Measurements from ENCODE around the gene SPATC1L. TPM values are rescaled to one million over a fixed set of nuclear protein-coding genes. Genes with fewer than 3 reads are reported as not detected.

SPATC1L gene
- total RNA-seq, 1 experiment from 2014 or later: 22.3 TPM

DNA sequence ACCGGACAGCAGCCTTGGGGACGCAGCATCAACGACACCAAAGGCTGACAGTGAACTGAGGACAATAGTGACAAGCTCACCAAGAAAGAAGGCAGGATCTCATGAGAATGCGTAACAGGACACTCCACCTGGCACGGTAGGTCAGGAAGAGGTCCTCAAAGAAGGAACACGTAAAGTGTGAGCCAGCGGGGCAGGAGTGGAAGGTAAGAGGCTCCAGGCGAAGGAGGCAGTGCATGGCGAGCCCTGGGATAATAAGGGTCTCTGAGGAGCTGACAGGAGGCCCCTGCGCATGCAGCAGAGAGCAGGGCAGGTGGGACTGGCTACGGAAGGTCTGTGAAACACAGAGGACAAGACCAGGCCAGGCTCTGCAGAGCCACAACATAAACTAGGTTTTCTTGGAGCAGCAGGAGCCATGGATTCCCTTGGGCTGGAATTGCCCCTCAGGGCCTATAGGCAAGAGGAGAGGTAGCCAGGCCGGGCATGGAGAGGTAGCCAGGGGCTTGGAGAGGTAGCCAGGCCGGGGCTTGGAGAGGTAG lies 36.1 kb upstream of the SPATC1L start:
- Histone ChIP-seq H3K4me3 (no peak overlapping the region), H3K9me3 (replicated peaks) (no peaks in the 10 kb centered on the region), H3K4me1 (no peaks in the 10 kb centered on the region), H3K27ac (no peak overlapping the region), H3K36me3 (0 out of 2 replicates have a peak, but pooled peaks cover 5% of the 10 kb centered on the region), H3K27me3 (no peaks in the 10 kb centered on the region)
- DNase-seq: no peak

DNA sequence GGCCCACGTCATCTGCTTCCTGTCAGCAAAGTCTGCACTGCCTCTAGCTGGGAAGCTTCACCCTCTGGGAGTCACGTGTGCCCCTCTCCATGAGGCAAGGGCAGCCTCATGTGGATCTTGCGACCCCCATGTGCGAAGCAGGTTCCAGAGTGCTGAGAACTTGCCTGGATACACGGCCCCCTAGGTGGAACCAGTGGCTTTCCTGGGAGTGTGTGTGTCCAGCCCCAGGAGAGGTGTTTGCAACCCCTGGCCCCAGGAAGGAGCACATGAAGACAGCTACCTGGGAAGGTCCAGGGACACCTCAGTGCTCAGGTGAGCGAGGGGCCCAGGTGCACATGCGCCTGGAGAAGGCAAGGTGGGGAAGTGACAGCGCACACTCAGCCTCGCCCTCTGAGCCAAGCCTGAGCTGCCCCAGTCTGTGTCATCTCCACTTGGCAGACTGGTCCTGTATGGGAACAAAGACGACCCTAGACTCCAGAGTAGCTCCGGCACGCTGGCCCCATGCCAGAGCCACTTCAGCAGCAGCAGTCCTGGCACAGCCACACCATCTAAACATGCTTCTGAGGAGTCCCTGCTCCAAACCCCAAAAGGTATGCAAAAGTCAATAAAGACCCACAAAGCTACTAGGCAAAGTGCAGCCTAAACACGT lies 35.5 kb upstream of the SPATC1L start:
- no peaks in the 10 kb centered on the region for H3K4me1 ChIP-seq
- no peak overlapping the region for H3K27ac ChIP-seq
- DNase-seq: no peak
- no peak overlapping the region for H3K4me3 ChIP-seq
- H3K9me3 ChIP-seq (replicated peaks): no peaks in the 10 kb centered on the region
- no peaks in the 10 kb centered on the region for H3K27me3 ChIP-seq
- 0 out of 2 replicates have a peak, but pooled peaks cover 5% of the 10 kb centered on the region for H3K36me3 ChIP-seq

DNA sequence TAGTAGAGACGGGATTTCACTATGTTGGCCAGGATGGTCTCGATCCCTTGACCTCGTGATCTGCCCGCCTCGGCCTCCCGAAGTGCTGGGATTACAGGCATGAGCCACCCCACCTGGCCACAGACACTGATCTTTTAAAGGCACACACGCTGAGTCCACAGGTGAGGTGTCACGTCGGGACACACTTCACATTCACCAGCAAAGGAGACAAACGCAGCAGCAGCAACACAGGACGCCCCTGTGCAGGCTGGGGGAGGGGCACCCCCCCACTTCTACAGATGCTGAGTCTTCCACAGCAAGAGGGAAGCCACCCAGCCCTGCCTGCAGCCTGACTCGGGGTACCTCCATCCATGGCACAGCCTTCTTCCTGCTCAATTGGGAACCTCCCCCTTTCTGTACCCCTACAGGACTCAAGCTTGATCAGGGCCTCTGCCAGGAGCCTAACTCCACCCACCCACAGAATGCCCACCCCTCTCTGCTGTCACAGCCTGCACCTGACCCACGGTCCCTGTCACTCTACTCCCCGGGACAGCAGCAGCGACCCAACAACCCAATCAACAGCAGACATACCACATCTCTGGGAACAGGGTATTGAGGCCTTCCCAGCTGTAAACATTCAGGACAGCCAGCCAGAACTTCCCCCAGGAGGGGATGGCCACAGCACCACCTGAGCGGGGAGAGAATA lies 34.8 kb upstream of the SPATC1L start:
- Histone ChIP-seq H3K27me3 (no peaks in the 10 kb centered on the region), H3K36me3 (0 out of 2 replicates have a peak, but pooled peaks cover 5% of the 10 kb centered on the region), H3K4me3 (no peak overlapping the region), H3K4me1 (no peaks in the 10 kb centered on the region), H3K27ac (no peak overlapping the region), H3K9me3 (replicated peaks) (no peaks in the 10 kb centered on the region)
- no peak for DNase-seq

DNA sequence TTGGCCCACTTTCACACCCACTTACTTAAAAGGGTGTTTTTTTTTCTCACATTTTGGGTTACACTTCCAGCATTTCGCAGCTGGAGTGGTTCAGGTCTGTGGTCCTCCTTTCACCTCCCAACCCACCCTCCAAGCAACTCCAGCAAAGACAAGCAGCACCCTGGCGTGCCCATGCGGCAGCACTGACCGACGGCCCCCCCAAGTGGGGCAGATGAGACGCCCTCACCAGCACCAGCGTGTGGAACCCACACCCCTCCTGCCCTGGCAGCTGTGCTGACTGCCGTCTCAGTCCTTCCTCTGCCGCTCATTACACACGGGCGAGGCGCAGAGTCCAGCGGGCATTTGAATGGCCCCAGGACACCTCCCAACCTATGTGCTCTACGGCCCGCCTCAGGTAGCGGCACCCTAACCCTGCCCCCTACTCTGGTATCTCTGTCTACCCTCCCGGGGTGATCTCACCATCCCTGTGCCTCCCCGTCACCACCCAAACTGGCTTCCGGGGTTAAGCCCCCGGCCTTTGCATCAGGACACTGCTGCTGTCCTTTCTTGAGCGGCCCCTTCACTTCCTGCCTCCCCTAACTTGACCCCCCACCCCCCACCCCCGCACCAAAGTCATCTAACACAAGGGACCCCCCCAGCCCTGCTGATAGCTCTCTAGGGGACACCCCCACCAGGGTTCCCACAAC lies 33.4 kb upstream of the SPATC1L start:
- Histone ChIP-seq H3K27me3 (no peaks in the 10 kb centered on the region), H3K4me1 (no peaks in the 10 kb centered on the region), H3K9me3 (replicated peaks) (no peaks in the 10 kb centered on the region), H3K36me3 (0 out of 2 replicates have a peak, but pooled peaks cover 5% of the 10 kb centered on the region), H3K4me3 (no peak overlapping the region), H3K27ac (no peak overlapping the region)
- DNase-seq: no peak

DNA sequence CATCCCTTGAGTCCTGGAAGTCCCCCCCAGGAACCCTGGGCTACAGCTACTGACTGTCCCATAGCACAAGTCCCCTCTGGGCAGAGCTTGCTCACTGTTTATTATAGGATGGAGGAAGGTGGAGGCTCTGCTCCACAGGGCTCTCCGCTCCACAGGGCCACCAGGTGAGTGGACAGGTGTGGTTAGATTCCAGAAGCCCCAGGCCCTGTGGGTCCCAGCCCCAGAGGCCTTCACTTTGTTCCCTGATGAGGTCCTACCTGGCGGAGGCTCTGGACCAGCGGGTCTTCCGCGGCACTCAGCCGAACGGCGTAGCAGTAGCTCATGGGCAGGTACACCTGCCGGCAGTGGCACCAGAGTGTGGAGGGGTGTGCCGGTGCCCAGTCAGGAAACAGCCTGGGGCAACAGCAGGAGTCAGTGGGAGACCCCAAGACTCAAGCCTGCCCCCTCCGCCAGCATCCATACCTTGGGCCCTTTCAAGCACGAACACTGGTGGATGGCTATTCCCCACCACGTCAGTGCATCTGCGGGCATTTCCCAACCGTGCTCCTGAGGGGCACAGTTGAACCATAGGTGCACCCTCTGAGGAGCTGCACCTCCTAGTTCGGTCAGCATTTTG lies 32.0 kb upstream of the SPATC1L start:
- DNase-seq: no peak
- Histone ChIP-seq H3K27ac (no peak overlapping the region), H3K36me3 (0 out of 2 replicates have a peak, but pooled peaks cover 5% of the 10 kb centered on the region), H3K4me3 (no peak overlapping the region), H3K4me1 (no peaks in the 10 kb centered on the region), H3K27me3 (no peaks in the 10 kb centered on the region), H3K9me3 (replicated peaks) (no peaks in the 10 kb centered on the region)

DNA sequence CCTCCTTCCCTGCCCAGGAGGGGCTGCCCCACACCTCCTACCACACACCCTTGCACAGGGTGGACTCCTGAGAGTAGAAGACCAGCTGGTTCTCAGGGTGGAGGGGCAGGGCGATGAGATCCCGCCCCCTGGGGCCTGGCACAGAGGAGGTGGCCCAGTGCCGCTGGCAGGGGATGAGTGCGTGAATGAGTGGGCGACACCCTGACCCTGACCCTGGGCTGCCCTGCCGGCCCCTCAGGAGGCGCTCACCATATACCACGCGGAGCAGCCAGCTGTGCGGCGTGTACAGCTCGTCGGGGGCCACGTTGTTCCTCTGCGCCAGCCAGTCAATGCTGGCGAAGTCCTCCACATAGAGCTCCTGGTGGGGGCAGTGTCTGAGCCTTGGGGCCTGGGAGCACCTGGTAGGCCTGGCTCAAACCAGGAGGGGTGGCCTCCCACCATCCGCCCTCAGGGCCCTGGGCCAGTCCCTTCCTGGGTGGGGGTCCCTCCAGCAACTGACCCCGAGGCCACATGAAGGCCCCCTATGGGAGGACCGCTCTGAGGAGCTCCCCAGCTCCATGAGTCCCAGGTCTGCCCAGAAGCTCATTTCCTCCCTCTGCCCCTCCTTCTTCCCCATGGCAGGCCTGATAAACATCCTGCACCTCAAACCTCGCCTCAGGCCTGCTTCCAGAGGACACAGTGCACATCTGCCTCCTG lies 31.3 kb upstream of the SPATC1L start:
- H3K9me3 ChIP-seq (replicated peaks): no peaks in the 10 kb centered on the region
- H3K27ac ChIP-seq: no peak overlapping the region
- no peak for DNase-seq
- 0 out of 2 replicates have a peak, but pooled peaks cover 5% of the 10 kb centered on the region for H3K36me3 ChIP-seq
- H3K4me3 ChIP-seq: no peak overlapping the region
- no peaks in the 10 kb centered on the region for H3K4me1 ChIP-seq
- H3K27me3 ChIP-seq: no peaks in the 10 kb centered on the region

DNA sequence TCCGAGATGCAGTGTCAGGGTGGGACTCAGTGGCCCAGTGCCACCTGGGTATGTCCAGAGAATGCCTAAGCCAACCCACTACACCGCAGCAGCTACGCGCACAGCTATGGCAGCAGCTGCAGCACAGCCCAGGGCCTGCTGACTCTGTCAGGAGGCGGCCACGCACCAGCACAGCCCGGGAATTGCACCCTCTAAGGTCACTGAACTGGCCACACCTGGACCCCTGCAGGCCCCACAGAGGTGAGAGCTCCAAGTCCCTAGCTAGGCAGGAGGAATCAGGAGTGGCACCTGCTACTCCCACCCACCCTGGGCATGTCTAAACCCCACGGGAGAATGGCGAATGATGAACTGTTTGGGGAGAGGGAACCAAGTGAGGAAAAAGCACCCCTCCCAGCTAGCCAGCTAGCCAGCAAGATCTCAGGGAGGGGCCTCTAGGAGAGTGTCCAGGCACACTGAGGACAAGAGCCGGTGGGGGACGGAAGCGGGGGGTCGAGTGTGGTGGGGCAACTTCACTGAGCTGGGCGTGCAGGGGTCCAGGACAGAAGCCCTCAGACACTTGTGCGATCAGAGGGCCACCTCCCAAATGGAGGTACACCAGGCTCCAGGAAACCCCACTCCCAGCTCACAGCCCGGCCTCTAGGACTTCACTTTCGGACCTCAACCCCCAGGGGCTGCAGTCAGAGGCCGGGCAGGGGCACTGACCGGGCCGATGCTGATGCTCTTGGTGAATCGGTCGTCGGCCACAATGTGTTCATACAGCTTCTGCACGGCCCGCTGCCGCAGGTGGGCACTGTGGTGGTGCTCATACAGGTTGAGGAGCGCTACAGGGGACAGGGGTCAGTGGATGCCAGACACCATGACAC lies 30.4 kb upstream of the SPATC1L start:
- DNase-seq: no peak
- Histone ChIP-seq H3K36me3 (0 out of 2 replicates have a peak, but pooled peaks cover 2% of the 10 kb centered on the region), H3K9me3 (replicated peaks) (no peaks in the 10 kb centered on the region)

DNA sequence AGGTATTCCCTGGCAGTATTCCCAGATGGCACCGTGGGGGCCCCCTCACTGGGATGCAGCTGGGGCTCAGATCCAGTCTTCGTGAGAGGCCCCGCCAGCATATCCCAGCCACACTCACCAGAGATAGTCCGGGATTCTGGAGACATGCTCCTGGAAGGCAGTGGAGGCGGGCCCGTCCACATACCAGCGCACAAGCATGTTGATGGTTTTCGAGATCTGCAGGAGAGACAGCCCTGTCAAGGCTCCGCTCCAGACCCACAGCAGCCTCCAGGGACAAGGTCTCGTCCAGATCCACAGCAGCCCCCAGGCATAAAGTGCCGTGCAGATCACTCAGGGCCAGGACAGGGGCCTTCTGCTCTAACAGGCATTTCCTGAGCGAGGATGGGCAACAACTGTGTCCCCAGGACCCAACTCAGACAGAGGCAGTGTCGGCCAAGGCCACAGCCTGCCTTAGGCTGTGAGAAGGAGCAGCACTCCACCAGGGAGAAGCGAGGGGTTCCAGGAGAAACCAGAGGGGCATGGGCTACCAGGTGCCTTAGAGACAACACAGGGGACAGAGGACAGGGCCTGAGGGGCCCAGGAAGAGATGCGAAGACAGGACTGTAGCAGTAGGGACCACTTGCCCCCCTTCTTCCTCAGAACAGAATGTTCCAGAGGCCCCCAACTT lies 29.5 kb upstream of the SPATC1L start:
- Histone ChIP-seq H3K9me3 (replicated peaks) (no peaks in the 10 kb centered on the region), H3K4me1 (peaks cover 1% of the 10 kb centered on the region), H3K36me3 (no peaks in the 10 kb centered on the region), H3K27me3 (no peaks in the 10 kb centered on the region), H3K4me3 (no peak overlapping the region), H3K27ac (no peak overlapping the region)
- DNase-seq: no peak

More for the DNA sequence above, 30.4 kb upstream of the SPATC1L start:
- Histone ChIP-seq H3K27me3 (no peaks in the 10 kb centered on the region), H3K27ac (no peak overlapping the region), H3K4me1 (no peaks in the 10 kb centered on the region), H3K4me3 (no peak overlapping the region)

DNA sequence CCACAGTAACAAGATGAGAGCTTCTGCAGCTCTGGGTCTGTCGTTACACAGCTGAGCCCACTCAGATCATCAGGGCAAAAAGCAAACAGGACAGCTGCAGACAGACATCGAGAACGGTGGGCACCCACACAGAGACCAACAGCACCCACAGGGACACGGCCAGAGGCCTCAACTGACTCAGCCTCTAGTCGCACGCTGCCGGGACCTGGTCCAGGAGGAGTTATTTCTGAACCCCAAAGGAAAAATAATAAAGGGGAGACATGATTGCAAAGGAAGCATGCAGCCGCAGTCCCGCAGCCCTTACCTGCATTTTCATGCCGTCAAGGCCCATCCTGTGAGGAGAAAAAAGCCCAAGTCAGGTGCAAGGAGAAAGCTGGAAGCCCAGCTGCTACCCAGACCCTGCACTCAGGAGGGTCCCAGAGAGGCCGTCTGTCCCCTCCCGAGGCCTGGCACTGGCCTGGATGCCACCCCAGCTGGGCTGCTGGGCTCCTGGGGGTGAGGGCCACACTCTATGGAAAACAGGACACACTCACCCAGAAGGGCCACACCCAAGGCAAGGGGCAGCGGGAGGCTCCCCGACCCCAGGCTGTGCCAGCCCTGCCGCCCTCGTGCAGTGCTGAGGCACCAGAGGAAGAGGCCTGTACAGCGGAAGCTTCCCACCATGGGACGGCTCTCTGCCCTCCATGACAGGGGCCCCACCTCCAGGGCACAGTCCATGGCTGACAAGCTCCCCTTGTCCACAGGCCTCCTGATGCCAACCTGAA lies 28.6 kb upstream of the SPATC1L start:
- Histone ChIP-seq H3K4me1 (peaks cover 10% of the 10 kb centered on the region), H3K36me3 (no peaks in the 10 kb centered on the region), H3K4me3 (no peak overlapping the region), H3K27me3 (no peaks in the 10 kb centered on the region), H3K9me3 (replicated peaks) (no peaks in the 10 kb centered on the region), H3K27ac (no peak overlapping the region)
- no peak for DNase-seq

DNA sequence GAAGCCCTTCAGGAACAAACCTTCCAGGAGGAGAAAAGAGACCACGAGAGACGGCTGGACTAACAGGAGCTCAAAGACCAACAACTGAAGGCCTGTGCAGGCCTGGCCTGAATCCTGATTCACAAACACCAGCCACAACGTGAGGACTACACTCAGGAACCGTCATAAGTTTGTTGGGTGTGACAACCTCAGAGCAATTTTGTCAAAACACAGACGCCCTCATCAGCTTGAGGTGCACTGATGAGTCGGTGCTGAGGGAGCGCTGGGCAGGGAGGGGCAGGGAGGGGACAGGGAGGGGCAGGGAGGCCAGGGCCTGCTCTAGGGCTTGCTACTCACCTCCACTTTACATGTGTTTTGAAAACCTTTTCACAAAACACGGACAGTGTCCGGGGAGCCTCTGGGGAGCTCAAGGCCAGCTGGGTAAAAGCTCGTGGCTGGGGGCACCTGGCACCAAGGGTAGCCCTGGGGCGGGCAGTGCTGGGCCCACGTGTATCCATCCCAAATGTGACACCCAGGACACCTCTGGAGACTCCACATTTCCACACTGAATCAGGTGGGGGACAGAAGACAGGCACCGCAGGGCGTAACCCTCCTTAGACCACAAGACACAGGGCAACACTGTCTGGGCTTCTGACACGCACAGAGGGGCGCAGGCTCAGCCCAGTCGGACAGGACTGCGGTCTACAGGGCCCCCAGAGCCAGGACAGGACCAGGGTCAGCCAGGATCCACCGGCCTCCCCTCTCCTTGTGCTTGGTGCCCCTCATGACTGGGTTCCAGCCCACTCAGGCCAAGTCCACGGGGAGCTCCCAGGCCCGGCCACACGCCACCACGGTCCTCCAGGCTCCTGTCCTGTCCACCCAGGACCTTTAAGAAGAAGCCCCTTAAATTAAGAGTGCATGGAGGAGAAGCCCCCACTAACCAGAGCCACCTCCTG lies 27.8 kb upstream of the SPATC1L start:
- H3K4me3 ChIP-seq: no peak overlapping the region
- no peak for DNase-seq
- H3K27ac ChIP-seq: no peak overlapping the region
- H3K4me1 ChIP-seq: peaks cover 18% of the 10 kb centered on the region
- H3K36me3 ChIP-seq: no peaks in the 10 kb centered on the region; the same call in 1 of the 2 replicates
- H3K27me3 ChIP-seq: no peaks in the 10 kb centered on the region
- no peaks in the 10 kb centered on the region for H3K9me3 ChIP-seq (replicated peaks)

DNA sequence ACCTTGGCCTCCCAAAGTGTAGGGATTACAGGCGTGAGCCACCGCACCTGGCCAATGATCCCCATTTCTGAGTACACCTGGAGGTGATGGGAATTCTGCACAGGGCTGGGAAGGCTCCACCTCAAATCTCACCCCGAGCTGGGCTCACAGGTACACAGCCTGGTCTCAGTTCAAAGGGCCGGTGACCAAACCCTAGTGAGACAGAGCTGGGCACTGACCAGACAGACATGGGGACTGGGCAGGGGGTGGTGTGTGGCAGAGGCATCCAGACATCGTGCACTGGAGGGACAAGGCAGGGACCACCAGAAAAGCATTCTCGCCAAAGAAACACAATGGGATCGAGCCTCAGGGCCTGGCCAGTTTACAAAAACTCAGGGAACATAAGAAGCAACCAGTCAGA lies 27.1 kb upstream of the SPATC1L start:
- Histone ChIP-seq H3K4me1 (peaks cover 19% of the 10 kb centered on the region), H3K4me3 (no peak overlapping the region), H3K9me3 (replicated peaks) (no peaks in the 10 kb centered on the region), H3K27me3 (no peaks in the 10 kb centered on the region), H3K27ac (no peak overlapping the region), H3K36me3 (no peaks in the 10 kb centered on the region; the same call in 1 of the 2 replicates)
- no peak for DNase-seq
